AG04450 (cell line): Measurements from ENCODE around the gene CACNA1C. TPM values are rescaled to one million over a fixed set of nuclear protein-coding genes. Genes with fewer than 3 reads are reported as not detected.

Experiments
- CTCF ChIA-PET: fragments of 300-600, 350-600 bp; formaldehyde crosslinking; extraction: SDS; loops from one replicate; lab custom pipeline; 2022; ENCODE audit warnings: antibody characterized with exemption, inconsistent platforms; lab: Charles Lee
- POLR2A ChIA-PET: fragments of 350-600 bp; formaldehyde crosslinking; extraction: SDS; loops from one replicate; lab custom pipeline; 2021; ENCODE audit warnings: antibody characterized with exemption, inconsistent platforms; lab: Yijun Ruan, JAX
- DNase-seq: peaks from one replicate; pipeline ENCODE4 v3.0.0-alpha.2; 2011; ENCODE audit warnings: low read depth, low spot score
- H3K27ac ChIP-seq: one replicate; pipeline ENCODE4 v1.5.1; 2012; ENCODE audit warnings: low read depth, low read length, control low read depth
- H3K27me3 ChIP-seq: one replicate; pipeline ENCODE4 v1.6.0; 2012; ENCODE audit warnings: low read length; ENCODE audit not compliant: control insufficient read depth, insufficient read depth
- H3K4me3 ChIP-seq: 2 replicates; pipeline ENCODE4 v1.5.1; 2011; ENCODE audit warnings: mild to moderate bottlenecking, low read depth, low read length, control low read depth
- H3K9me3 ChIP-seq: 2 replicates; pipeline ENCODE4 v1.5.1; 2012; ENCODE audit warnings: low read length; ENCODE audit not compliant: control insufficient read depth, insufficient read depth
- CTCF ChIP-seq: IDR thresholded peaks from 2 replicates; pipeline ENCODE4 v1.5.1; 2011; ENCODE audit warnings: low read depth, low read length, control low read depth, inconsistent platforms
- polyA plus RNA-seq: library from polyadenylated mRNA; depleted of rRNA; stranded (reverse); fragments of >200 nt; gene quantifications from 2 replicates; pipeline ENCODE4 v1.2.3, GENCODE V29; 2011

CACNA1C gene
- polyA plus RNA-seq, 1 experiment = 5.9 TPM

- no peak overlapping the region for H3K27ac ChIP-seq
Observed at GRCh38 chr12:2467447-2468195, 414.8 kb downstream of the CACNA1C start.

GRCh38 chr12:2475984-2476383 is 423.2 kb downstream of the CACNA1C start:
- Histone ChIP-seq H3K4me3 (no peak overlapping the region), H3K9me3 (no peaks in the 10 kb centered on the region; the same call in 1 of the 2 replicates), H3K27ac (no peak overlapping the region), H3K27me3 (no peaks in the 10 kb centered on the region)
- ChIA-PET CTCF (no interaction called here), POLR2A (no interaction called here)
- no peak for DNase-seq
- TF ChIP-seq CTCF = no peak

More at GRCh38 chr12:2467447-2468195, 414.8 kb downstream of the CACNA1C start:
- ChIA-PET POLR2A (no interaction called here), CTCF (no interaction called here)
- TF ChIP-seq CTCF = no peak
- Histone ChIP-seq H3K9me3 (no peaks in the 10 kb centered on the region; the same call in 1 of the 2 replicates), H3K4me3 (no peak overlapping the region), H3K27me3 (no peaks in the 10 kb centered on the region)
- no peak for DNase-seq

GRCh38 chr12:2477009-2477766 is 424.4 kb downstream of the CACNA1C start:
- H3K27ac ChIP-seq = no peak overlapping the region
- ChIA-PET CTCF (no interaction called here), POLR2A (no interaction called here)
- no peak for DNase-seq
- no peak overlapping the region for H3K4me3 ChIP-seq
- H3K27me3 ChIP-seq = no peaks in the 10 kb centered on the region
- TF ChIP-seq CTCF = no peak
- no peaks in the 10 kb centered on the region; the same call in 1 of the 2 replicates for H3K9me3 ChIP-seq

GRCh38 chr12:2479851-2480535 is 427.2 kb downstream of the CACNA1C start:
- H3K27ac ChIP-seq = no peak overlapping the region
- ChIA-PET POLR2A (no interaction called here), CTCF (interaction anchor here (0.6 kb wide), 1 partner anchor 327 kb away, joined by 4 read pairs; no protein-coding TSS in a partner anchor)
- no peak for TF ChIP-seq CTCF
- no peaks in the 10 kb centered on the region for H3K27me3 ChIP-seq
- H3K4me3 ChIP-seq = no peak overlapping the region
- no peaks in the 10 kb centered on the region; the same call in 1 of the 2 replicates for H3K9me3 ChIP-seq
- DNase-seq = no peak
